Sigmoid colon (tissue), 4 donors: ENCODE measurements around the gene LRP1.

Source experiments
- CTCF ChIP-seq, 4 experiments: fragments of 450-650 bp in 3 of 4; fragments of 200-600 bp in 1 of 4; IDR thresholded peaks; one replicate each; pipeline ENCODE4 v1.5.1; 2016 to 2019; ENCODE audit warnings: antibody characterized with exemption in 4 of 4, mild to moderate bottlenecking in 3 of 4, moderate library complexity in 2 of 4
- EP300 ChIP-seq, 4 donors: sonication (generic); formaldehyde crosslinking; IDR thresholded peaks; one replicate each; pipeline ENCODE4 v1.6.1; 2017; ENCODE audit warnings: antibody characterized with exemption in 4 of 4
- POLR2A ChIP-seq, 2 donors: fragments of 450-650 bp; IDR thresholded peaks; one replicate each; pipeline ENCODE4 v1.6.1; 2016; ENCODE audit warnings: antibody characterized with exemption in 2 of 2, mild to moderate bottlenecking in 2 of 2, moderate library complexity in 2 of 2
- POLR2AphosphoS5 ChIP-seq, 4 donors: sonication (generic); formaldehyde crosslinking; IDR thresholded peaks; one replicate each; pipeline ENCODE4 v1.6.1; 2017; ENCODE audit warnings: antibody characterized with exemption in 4 of 4

DNA sequence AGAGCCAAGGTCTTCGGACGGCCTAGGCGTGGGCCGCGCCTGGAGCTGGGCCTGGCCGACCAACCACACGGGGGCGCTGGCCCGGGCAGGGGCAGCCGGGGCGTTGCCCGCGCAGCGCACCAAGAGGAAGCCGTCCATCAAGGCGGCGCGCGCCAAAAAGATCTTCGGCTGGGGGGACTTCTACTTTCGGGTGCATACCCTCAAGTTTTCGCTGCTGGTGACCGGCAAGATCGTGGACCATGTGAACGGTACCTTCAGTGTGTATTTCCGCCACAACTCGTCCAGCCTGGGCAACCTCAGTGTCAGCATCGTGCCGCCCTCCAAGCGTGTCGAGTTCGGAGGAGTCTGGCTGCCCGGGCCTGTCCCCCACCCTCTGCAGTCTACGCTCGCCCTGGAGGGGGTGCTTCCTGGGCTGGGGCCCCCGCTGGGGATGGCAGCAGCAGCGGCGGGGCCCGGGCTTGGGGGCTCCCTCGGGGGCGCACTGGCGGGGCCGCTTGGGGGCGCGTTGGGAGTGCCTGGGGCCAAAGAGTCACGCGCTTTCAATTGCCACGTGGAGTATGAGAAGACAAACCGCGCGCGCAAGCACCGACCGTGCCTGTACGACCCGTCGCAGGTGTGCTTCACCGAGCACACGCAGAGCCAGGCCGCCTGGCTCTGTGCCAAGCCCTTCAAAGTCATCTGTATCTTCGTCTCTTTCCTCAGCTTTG is 96.8 kb downstream of the LRP1 start:
- peak in 1 of 4 experiments; percentile 45 for TF ChIP-seq CTCF (IDR thresholded peaks at IDR 0.05)
- TF ChIP-seq POLR2AphosphoS5 (IDR thresholded peaks at IDR 0.05) = no peak
- TF ChIP-seq POLR2A (IDR thresholded peaks at IDR 0.05) = no peak
- no peak for TF ChIP-seq EP300 (IDR thresholded peaks at IDR 0.05)
